ENCODE measurements around the gene NBPF26. TPM values are rescaled to one million over a fixed set of nuclear protein-coding genes. Genes with fewer than 3 reads are reported as not detected.
A peak's percentile ranks its signal among the peaks of the same experiment; 100 is the strongest.
"Not testable (repeated sequence)": the region's sequence is repeated elsewhere in the genome, so short reads cannot be mapped to it uniquely, and the experiment has no call there.

NBPF26 gene
- total and polyA plus RNA-seq, 9 of the 15 experiments (the other 6 are each of a cell fraction or from before 2014, with no cell fraction given) = 0.13 to 6.6 (median 5.2) TPM

- FAIRE-seq; BruUV-seq (replicated peaks); H3K27ac ChIP-seq (ENCODE audit: extremely low read depth, low read depth, low read length); H3K9me1 ChIP-seq (ENCODE audit: control insufficient read depth, insufficient read depth, low read length); H3K4me1 ChIP-seq (replicated peaks in 1 of 2; ENCODE audit: control insufficient read depth in 2 of 2, insufficient read depth in 2 of 2, low read length in 2 of 2); DNase-seq (ENCODE audit: extremely low read depth in 1 of 4, low spot score in 3 of 4); ATAC-seq; H3K9me3 ChIP-seq (replicated peaks; ENCODE audit: control insufficient read depth, insufficient read depth, low read depth, low read length); H3K4me2 ChIP-seq (ENCODE audit: insufficient read depth, low read length); H3K4me3 ChIP-seq; H3K36me3 ChIP-seq (ENCODE audit: control insufficient read depth, insufficient read depth, low read length); H2AFZ ChIP-seq (ENCODE audit: low read depth, low read length); H3K79me2 ChIP-seq (ENCODE audit: control insufficient read depth, insufficient read depth, low read length); POLR2A ChIA-PET; H3K27me3 ChIP-seq (ENCODE audit: control insufficient read depth in 2 of 2, insufficient read depth in 2 of 2, low read length in 2 of 2); in situ Hi-C loops (cut with MboI); H3K9ac ChIP-seq (ENCODE audit: insufficient read depth in 1 of 2, low read depth in 2 of 2, low read length in 2 of 2); intact Hi-C loops (cut with micrococcal nuclease); H4K20me1 ChIP-seq (replicated peaks; ENCODE audit: control insufficient read depth, insufficient read depth, low read length); CTCF ChIA-PET (ENCODE audit: low intra/inter-chr PET ratio): not testable (repeated sequence)
- TF ChIP-seq C11orf30 (IDR thresholded peaks at IDR 0.05; ENCODE audit: low read depth) (peak; percentile 34; the same call in 1 of the 2 replicates), MAFG (tag; conservative IDR thresholded peaks at IDR 0.05) (peak; percentile 59), ZNF316 (IDR thresholded peaks at IDR 0.05) (peak; percentile 61)
Measured at GRCh38 chr1:120881934-120882333, 158.2 kb downstream of the NBPF26 start.

Small RNA genes within 50 kb of the gene (small RNA-seq; reads per million reads assigned to genes)
- 22.9 reads per million, percentile 97 among the genes with 10 or more reads in this experiment for gene RNVU1-19

Other genes with a start within 250 kb of the NBPF26 start
- not detected in 2 replicates for gene PPIAL4A, start 165.8 kb downstream of the NBPF26 start, total RNA-seq (2014; rRNA removed)
- not detected in 2 replicates for gene PPIAL4A, start 165.8 kb downstream of the NBPF26 start, total RNA-seq (2014; rRNA removed; fragmentation: Illumina TruSeq; extraction: Trizol)
- not detected in 2 replicates for gene PPIAL4A, start 165.8 kb downstream of the NBPF26 start, total RNA-seq (2015; rRNA removed; fragmentation: Illumina TruSeq; extraction: Trizol)
- gene PPIAL4A, start 165.8 kb downstream of the NBPF26 start, total RNA-seq (2021) = not detected in 2 replicates
- not detected in 2 replicates for gene PPIAL4A, start 165.8 kb downstream of the NBPF26 start, polyA plus RNA-seq (2011; rRNA removed)
- not detected in 2 replicates for gene PPIAL4A, start 165.8 kb downstream of the NBPF26 start, polyA plus RNA-seq (2014; fragmentation: Illumina TruSeq; extraction: Trizol)
- gene PPIAL4A, start 165.8 kb downstream of the NBPF26 start, polyA plus RNA-seq (2014; fragmentation: Nextera tagmentation; extraction: Ambion mirVana) = not detected
- gene PPIAL4A, start 165.8 kb downstream of the NBPF26 start, polyA plus RNA-seq (2014; rRNA removed) = not detected in 2 replicates